AG04449 (cell line): ENCODE results near the gene MGLL.

Source experiments
- CTCF ChIA-PET: fragments of 350-600 bp; formaldehyde crosslinking; extraction: SDS; loops from one replicate; lab custom pipeline; 2021; ENCODE audit warnings: antibody characterized with exemption; lab: Yijun Ruan, JAX
- POLR2A ChIA-PET: fragments of 400-600, 350-600 bp; formaldehyde crosslinking; extraction: SDS; loops from one replicate; lab custom pipeline; 2020; ENCODE audit warnings: antibody characterized with exemption, inconsistent platforms; lab: Yijun Ruan, JAX
- DNase-seq: peaks from one replicate; pipeline ENCODE4 v3.0.0-alpha.2; 2010; ENCODE audit warnings: low read depth, low spot score
- H3K4me3 ChIP-seq: 2 replicates; pipeline ENCODE4 v1.5.1; 2011; ENCODE audit warnings: low read depth, mild to moderate bottlenecking, control low read depth, low read length
- CTCF ChIP-seq: IDR thresholded peaks from one replicate; pipeline ENCODE4 v1.5.1; 2011; ENCODE audit warnings: mild to moderate bottlenecking, moderate library complexity, low read length, control low read depth, inconsistent platforms; ENCODE audit not compliant: insufficient read depth; ENCODE audit errors: missing control alignments

The MGLL gene

GRCh38 chr3:127822041-127822681, at the start of gene MGLL:
Gene MGLL (minus strand): TSS chr3:127822515. CDS start chr3:127822318, 197 bp downstream.
- TF ChIP-seq CTCF, result no peak
- POLR2A ChIA-PET, result interaction anchor here (0.7 to 1.8 kb wide), 8 partner anchors 19 to 139 kb away, joined by 3 to 7 read pairs (median 4); no protein-coding TSS in a partner anchor
- CTCF ChIA-PET, result interaction anchor here (0.8 to 5.0 kb wide), 8 partner anchors 12 to 247 kb away, joined by 3 to 39 read pairs (median 4); no protein-coding TSS in a partner anchor
- H3K4me3 ChIP-seq, result peak within 1 kb of the TSS; percentile 77
- DNase-seq, result no peak

GRCh38 chr3:127870156-127870555, 47.8 kb upstream of the MGLL start:
- CTCF ChIA-PET, result interaction anchor here (1.1 kb wide), 1 partner anchor 173 kb away, joined by 3 read pairs; no protein-coding TSS in a partner anchor
- POLR2A ChIA-PET, result no interaction called here
- no peak for TF ChIP-seq CTCF
- no peak for DNase-seq
- no peak overlapping the region for H3K4me3 ChIP-seq

- no peak for TF ChIP-seq CTCF
- POLR2A ChIA-PET, result no interaction called here
- CTCF ChIA-PET, result interaction anchor here (1.2 to 1.7 kb wide), 2 partner anchors 10 to 177 kb away, joined by 3 to 4 read pairs; no protein-coding TSS in a partner anchor
- no peak for DNase-seq
- no peak overlapping the region for H3K4me3 ChIP-seq
Observed at GRCh38 chr3:127867986-127868385, 45.7 kb upstream of the MGLL start.

GRCh38 chr3:127867412-127867811, 45.1 kb upstream of the MGLL start:
- no peak for DNase-seq
- ChIA-PET CTCF (interaction anchor here (1.0 to 1.7 kb wide), 3 partner anchors 10 to 215 kb away, joined by 3 to 4 read pairs (median 3); no protein-coding TSS in a partner anchor), POLR2A (no interaction called here)
- no peak for TF ChIP-seq CTCF
- H3K4me3 ChIP-seq, result no peak overlapping the region

- no peak overlapping the region for H3K4me3 ChIP-seq
- ChIA-PET CTCF (interaction anchor here (1.2 to 2.3 kb wide), 2 partner anchors 11 to 12 kb away, joined by 3 to 5 read pairs; no protein-coding TSS in a partner anchor), POLR2A (no interaction called here)
- DNase-seq, result no peak
- no peak for TF ChIP-seq CTCF
Observed at GRCh38 chr3:127865941-127866340, 43.6 kb upstream of the MGLL start.

GRCh38 chr3:127860211-127860696, 37.9 kb upstream of the MGLL start:
- CTCF ChIA-PET, result no interaction called here
- TF ChIP-seq CTCF, result no peak
- POLR2A ChIA-PET, result no interaction called here
- no peak overlapping the region for H3K4me3 ChIP-seq
- DNase-seq, result no peak
